Measurements from ENCODE around the gene GRIK1. TPM values are rescaled to one million over a fixed set of nuclear protein-coding genes. Genes with fewer than 3 reads are reported as not detected.

GRIK1 gene
- total RNA-seq, 4 donors from 2014 or later: not detected

- Histone ChIP-seq H3K4me3 (no peak overlapping the region), H3K27me3 (no peaks in the 10 kb centered on the region), H3K4me1 (no peaks in the 10 kb centered on the region), H3K36me3 (no peaks in the 10 kb centered on the region), H3K27ac (no peak overlapping the region), H3K9me3 (no peaks in the 10 kb centered on the region)
- TF ChIP-seq POLR2A (IDR thresholded peaks at IDR 0.05) (no peak), CTCF (IDR thresholded peaks at IDR 0.05) (no peak), POLR2AphosphoS5 (IDR thresholded peaks at IDR 0.05) (no peak), EP300 (IDR thresholded peaks at IDR 0.05; ENCODE audit: low read depth) (no peak)
- WGBS, 2 donors (ENCODE audit: low coverage in 1 of 2): 10 to 18% methylated on average over 1 of the region's 1 CpG
- in situ Hi-C loops (cut with MboI; ENCODE audit: low pct_ligation_motif_present in 1 of 4, low pct_unique_long_range_greater_than_20kb in 1 of 4, low sequenced_read_pairs in 3 of 4) (no loop called here), intact Hi-C loops (cut with DNase I; ENCODE audit: low total_unique reads) (no loop called here)
- DNase-seq: no peak
Measured at GRCh38 chr21:29885491-29885890, 54.3 kb downstream of the GRIK1 start.

GRCh38 chr21:29875873-29876272, 63.9 kb downstream of the GRIK1 start:
- Histone ChIP-seq H3K9me3 (no peaks in the 10 kb centered on the region), H3K36me3 (no peaks in the 10 kb centered on the region), H3K27me3 (no peaks in the 10 kb centered on the region), H3K4me3 (no peak overlapping the region), H3K27ac (no peak overlapping the region), H3K4me1 (no peaks in the 10 kb centered on the region)
- no peak for TF ChIP-seq POLR2A (IDR thresholded peaks at IDR 0.05)
- no peak for TF ChIP-seq POLR2AphosphoS5 (IDR thresholded peaks at IDR 0.05)
- TF ChIP-seq CTCF (IDR thresholded peaks at IDR 0.05): no peak
- TF ChIP-seq EP300 (IDR thresholded peaks at IDR 0.05; ENCODE audit: low read depth): no peak
- intact Hi-C loops (cut with DNase I; ENCODE audit: low total_unique reads): no loop called here
- in situ Hi-C loops (cut with MboI; ENCODE audit: low pct_ligation_motif_present in 1 of 4, low pct_unique_long_range_greater_than_20kb in 1 of 4, low sequenced_read_pairs in 3 of 4): no loop called here
- whole genome bisulfite sequencing, 2 donors (ENCODE audit: low coverage in 1 of 2): 64% methylated on average over 1 of the region's 1 CpG; no CpG with 5 or more reads in 1 of the 2 donors
- no peak for DNase-seq

- TF ChIP-seq CTCF (IDR thresholded peaks at IDR 0.05): no peak
- no peak for TF ChIP-seq POLR2A (IDR thresholded peaks at IDR 0.05)
- no peak for TF ChIP-seq EP300 (IDR thresholded peaks at IDR 0.05; ENCODE audit: low read depth)
- TF ChIP-seq POLR2AphosphoS5 (IDR thresholded peaks at IDR 0.05): no peak
- WGBS, 2 donors (ENCODE audit: low coverage in 1 of 2): 59 to 61% methylated on average over 3 of the region's 3 CpGs
- no peak for DNase-seq
- H3K9me3 ChIP-seq: no peaks in the 10 kb centered on the region
- H3K27me3 ChIP-seq: no peaks in the 10 kb centered on the region
- H3K36me3 ChIP-seq: no peaks in the 10 kb centered on the region
- H3K27ac ChIP-seq: no peak overlapping the region
- intact Hi-C loops (cut with DNase I; ENCODE audit: low total_unique reads) (no loop called here), in situ Hi-C loops (cut with MboI; ENCODE audit: low pct_ligation_motif_present in 1 of 4, low pct_unique_long_range_greater_than_20kb in 1 of 4, low sequenced_read_pairs in 3 of 4) (no loop called here)
- H3K4me3 ChIP-seq: no peak overlapping the region
- H3K4me1 ChIP-seq: no peaks in the 10 kb centered on the region
Measured at GRCh38 chr21:29875036-29875716, 64.6 kb downstream of the GRIK1 start.

GRCh38 chr21:29873908-29874307, 65.9 kb downstream of the GRIK1 start:
- 94 to 97% methylated on average over 10 to 12 of the region's 12 CpGs for WGBS, 2 donors (ENCODE audit: low coverage in 1 of 2)
- H3K27ac ChIP-seq: no peak overlapping the region
- DNase-seq: no peak
- no peaks in the 10 kb centered on the region for H3K36me3 ChIP-seq
- H3K9me3 ChIP-seq: no peaks in the 10 kb centered on the region
- no peaks in the 10 kb centered on the region for H3K27me3 ChIP-seq
- intact Hi-C loops (cut with DNase I; ENCODE audit: low total_unique reads) (no loop called here), in situ Hi-C loops (cut with MboI; ENCODE audit: low pct_ligation_motif_present in 1 of 4, low pct_unique_long_range_greater_than_20kb in 1 of 4, low sequenced_read_pairs in 3 of 4) (no loop called here)
- TF ChIP-seq CTCF (IDR thresholded peaks at IDR 0.05): no peak
- no peaks in the 10 kb centered on the region for H3K4me1 ChIP-seq
- no peak overlapping the region for H3K4me3 ChIP-seq
